HCT116 (cell line): ENCODE data around the gene SLC6A18.

Experiments used
- ATF3 ChIP-seq: IDR thresholded peaks from 2 replicates; pipeline ENCODE4 v1.6.1; 2012
- EZH2 ChIP-seq: fragments of 200-600 bp; sonication (generic); IDR thresholded peaks from 2 replicates; pipeline ENCODE4 v1.6.1; 2017; ENCODE audit warnings: antibody characterized with exemption, mixed run types
- POLR2A ChIP-seq: IDR thresholded peaks from 2 replicates; pipeline ENCODE4 v1.7.0; 2011; ENCODE audit warnings: borderline replicate concordance; ENCODE audit not compliant: insufficient read depth, insufficient read length; ENCODE audit errors: extremely low read depth
- SIN3A ChIP-seq: IDR thresholded peaks from 2 replicates; pipeline ENCODE4 v1.6.1; 2012; ENCODE audit warnings: low read depth
- TF ChIP-seq, protein P1 (sequence below), 3 experiments: fragments of 200-600 bp in 1 of 3; sonication (generic) in 1 of 3; IDR thresholded peaks in 2 of 3; conservative IDR thresholded peaks in 1 of 3; 2 replicates each; pipeline ENCODE4 v1.5.1; 2012 to 2017; ENCODE audit warnings: low read depth in 2 of 3, low read length in 2 of 3, antibody characterized with exemption in 1 of 3, borderline replicate concordance in 1 of 3, control low read depth in 1 of 3, mild to moderate bottlenecking in 1 of 3, mixed read lengths in 1 of 3, mixed run types in 1 of 3, moderate library complexity in 1 of 3; ENCODE audit not compliant: insufficient read depth in 1 of 3

DNA sequence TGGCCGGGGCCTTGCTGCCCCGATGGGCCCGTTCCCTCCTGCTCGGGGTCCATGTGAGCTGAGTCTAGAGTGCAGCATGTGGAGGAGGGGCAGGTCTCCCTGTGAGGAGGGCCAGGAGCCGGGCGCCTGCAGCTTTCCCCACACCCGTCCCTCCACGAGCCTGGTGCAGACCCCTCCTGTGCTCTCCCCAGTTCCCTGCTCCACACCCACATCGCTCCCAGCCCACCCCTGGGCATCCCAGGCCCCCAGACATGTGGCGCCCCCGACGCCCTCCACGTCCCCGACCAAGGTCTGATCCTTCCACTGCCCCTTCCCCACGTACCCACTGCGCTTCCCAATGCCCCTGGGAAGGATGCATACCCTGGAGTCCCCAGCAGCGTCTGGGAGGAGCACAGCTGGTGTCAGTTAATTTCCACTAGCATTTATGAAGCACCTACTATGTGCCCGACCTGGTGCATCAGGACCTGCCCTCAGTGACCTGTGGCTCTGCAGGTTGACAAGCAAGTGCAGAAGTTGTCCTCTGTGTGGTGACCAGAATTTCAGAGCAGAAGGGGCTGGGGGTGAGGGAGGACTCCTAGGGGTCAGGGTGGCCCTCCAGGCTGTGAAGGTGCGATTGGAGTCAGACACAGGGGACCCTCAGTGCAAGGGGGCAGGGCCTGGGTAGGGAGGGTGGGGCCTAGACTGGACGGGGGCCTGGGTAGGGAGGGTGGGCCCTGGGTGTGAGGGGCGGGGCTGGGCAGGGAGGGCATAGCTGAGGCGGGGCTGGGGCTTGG is 10.8 kb upstream of the SLC6A18 start:
- TF ChIP-seq SIN3A (no peak), ATF3 (no peak), POLR2A (no peak), EZH2 (no peak)
- TF ChIP-seq, protein P1, sequence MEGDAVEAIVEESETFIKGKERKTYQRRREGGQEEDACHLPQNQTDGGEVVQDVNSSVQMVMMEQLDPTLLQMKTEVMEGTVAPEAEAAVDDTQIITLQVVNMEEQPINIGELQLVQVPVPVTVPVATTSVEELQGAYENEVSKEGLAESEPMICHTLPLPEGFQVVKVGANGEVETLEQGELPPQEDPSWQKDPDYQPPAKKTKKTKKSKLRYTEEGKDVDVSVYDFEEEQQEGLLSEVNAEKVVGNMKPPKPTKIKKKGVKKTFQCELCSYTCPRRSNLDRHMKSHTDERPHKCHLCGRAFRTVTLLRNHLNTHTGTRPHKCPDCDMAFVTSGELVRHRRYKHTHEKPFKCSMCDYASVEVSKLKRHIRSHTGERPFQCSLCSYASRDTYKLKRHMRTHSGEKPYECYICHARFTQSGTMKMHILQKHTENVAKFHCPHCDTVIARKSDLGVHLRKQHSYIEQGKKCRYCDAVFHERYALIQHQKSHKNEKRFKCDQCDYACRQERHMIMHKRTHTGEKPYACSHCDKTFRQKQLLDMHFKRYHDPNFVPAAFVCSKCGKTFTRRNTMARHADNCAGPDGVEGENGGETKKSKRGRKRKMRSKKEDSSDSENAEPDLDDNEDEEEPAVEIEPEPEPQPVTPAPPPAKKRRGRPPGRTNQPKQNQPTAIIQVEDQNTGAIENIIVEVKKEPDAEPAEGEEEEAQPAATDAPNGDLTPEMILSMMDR (IDR thresholded peaks at IDR 0.05 in 2 of 3, conservative IDR thresholded peaks at IDR 0.05 in 1 of 3; ENCODE audit: borderline replicate concordance in 1 of 3, insufficient read depth in 1 of 3, low read depth in 2 of 3, low read length in 2 of 3): no peak
